ENCODE results near the gene TYW1B.
"Not testable (repeated sequence)": the region's sequence is repeated elsewhere in the genome, so short reads cannot be mapped to it uniquely, and the experiment has no call there.

Gene TYW1B, protein sequence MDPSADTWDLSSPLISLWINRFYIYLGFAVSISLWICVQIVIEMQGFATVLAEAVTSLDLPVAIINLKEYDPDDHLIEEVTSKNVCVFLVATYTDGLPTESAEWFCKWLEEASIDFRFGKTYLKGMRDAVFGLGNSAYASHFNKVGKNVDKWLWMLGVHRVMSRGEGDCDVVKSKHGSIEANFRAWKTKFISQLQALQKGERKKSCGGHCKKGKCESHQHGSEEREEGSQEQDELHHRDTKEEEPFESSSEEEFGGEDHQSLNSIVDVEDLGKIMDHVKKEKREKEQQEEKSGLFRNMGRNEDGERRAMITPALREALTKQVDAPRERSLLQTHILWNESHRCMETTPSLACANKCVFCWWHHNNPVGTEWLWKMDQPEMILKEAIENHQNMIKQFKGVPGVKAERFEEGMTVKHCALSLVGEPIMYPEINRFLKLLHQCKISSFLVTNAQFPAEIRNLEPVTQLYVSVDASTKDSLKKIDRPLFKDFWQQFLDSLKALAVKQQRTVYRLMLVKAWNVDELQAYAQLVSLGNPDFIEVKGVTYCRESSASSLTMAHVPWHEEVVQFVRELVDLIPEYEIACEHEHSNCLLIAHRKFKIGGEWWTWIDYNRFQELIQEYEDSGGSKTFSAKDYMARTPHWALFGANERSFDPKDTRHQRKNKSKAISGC

GRCh38 chr7:72827839-72828591 lies at the start of gene TYW1B:
TSS of gene TYW1B (minus strand) at chr7:72828200. CDS start at chr7:72828075, 125 bp downstream.
- Histone ChIP-seq H3K27ac (ENCODE audit: low read depth, low read length) (peak within 1 kb of the TSS; percentile 68), H3K4me3 (ENCODE audit: low read length) (peak within 1 kb of the TSS; percentile 82), H3K9ac (ENCODE audit: low read length) (peak within 1 kb of the TSS; percentile 38)
- H3K36me3 ChIP-seq (ENCODE audit: control insufficient read depth, insufficient read depth, low read length); H3K27me3 ChIP-seq (ENCODE audit: control insufficient read depth, insufficient read depth, low read length); H3K4me1 ChIP-seq (ENCODE audit: control insufficient read depth, insufficient read depth, low read length): not testable (repeated sequence)

GRCh38 chr7:72867591-72867990 lies 39.6 kb upstream of the TYW1B start:
- not testable (repeated sequence) for H3K36me3 ChIP-seq (ENCODE audit: control insufficient read depth, insufficient read depth, low read length); H3K4me1 ChIP-seq (ENCODE audit: control insufficient read depth, insufficient read depth, low read length); H3K27ac ChIP-seq (ENCODE audit: low read depth, low read length); H3K4me3 ChIP-seq (ENCODE audit: low read length); H3K27me3 ChIP-seq (ENCODE audit: control insufficient read depth, insufficient read depth, low read length); H3K9ac ChIP-seq (ENCODE audit: low read length)

DNA sequence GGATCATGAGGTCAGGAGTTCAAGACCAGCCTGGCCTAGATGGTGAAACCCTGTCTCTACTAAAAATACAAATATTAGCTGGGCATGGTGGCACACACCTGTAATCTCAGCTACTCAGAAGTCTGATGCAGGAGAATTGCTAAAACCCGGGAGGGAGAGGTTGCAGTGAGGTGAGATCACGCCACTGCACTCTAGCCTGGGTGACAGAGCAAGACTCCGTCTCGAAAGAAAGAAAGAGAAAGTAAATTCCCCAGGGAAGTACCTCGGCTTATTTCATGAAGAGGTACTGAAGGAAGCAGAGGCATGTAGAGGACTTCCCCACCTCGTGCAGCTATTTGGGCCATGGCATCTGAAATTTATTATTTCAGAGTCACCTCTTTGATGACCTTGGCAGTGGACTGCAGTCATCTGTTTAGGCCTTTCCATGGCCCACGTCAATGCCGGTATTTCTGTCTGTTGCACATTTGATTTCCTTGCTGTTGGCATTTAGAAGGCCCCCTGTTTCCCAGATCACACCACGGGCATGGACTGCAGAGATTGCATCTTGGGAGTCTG lies 30.9 kb upstream of the TYW1B start:
- H3K9ac ChIP-seq (ENCODE audit: low read length); H3K36me3 ChIP-seq (ENCODE audit: control insufficient read depth, insufficient read depth, low read length); H3K4me1 ChIP-seq (ENCODE audit: control insufficient read depth, insufficient read depth, low read length); H3K27ac ChIP-seq (ENCODE audit: low read depth, low read length); H3K4me3 ChIP-seq (ENCODE audit: low read length); H3K27me3 ChIP-seq (ENCODE audit: control insufficient read depth, insufficient read depth, low read length): not testable (repeated sequence)

DNA sequence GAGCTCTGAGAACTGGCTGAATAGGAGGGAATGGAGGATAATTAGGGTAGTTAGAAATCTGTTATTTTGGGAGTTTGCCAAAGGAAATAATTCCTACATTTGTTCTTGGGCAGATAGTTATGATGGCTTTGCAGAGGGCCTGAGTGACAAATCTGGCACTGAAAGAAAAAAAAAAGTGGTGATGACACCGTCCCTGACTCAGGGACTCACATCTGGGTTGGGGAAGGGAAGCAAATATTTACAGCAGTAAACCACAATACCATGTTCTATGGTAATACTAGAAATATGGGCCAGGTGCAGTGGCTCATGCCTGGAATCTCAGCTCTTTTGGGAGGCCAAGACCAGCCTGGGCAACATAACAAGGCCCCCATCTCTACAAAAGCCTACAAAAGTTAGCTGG lies 29.9 kb upstream of the TYW1B start:
- not testable (repeated sequence) for H3K27ac ChIP-seq (ENCODE audit: low read depth, low read length); H3K4me3 ChIP-seq (ENCODE audit: low read length); H3K9ac ChIP-seq (ENCODE audit: low read length); H3K27me3 ChIP-seq (ENCODE audit: control insufficient read depth, insufficient read depth, low read length); H3K4me1 ChIP-seq (ENCODE audit: control insufficient read depth, insufficient read depth, low read length); H3K36me3 ChIP-seq (ENCODE audit: control insufficient read depth, insufficient read depth, low read length)

- H3K36me3 ChIP-seq (ENCODE audit: control insufficient read depth, insufficient read depth, low read length); H3K9ac ChIP-seq (ENCODE audit: low read length); H3K4me3 ChIP-seq (ENCODE audit: low read length); H3K27me3 ChIP-seq (ENCODE audit: control insufficient read depth, insufficient read depth, low read length); H3K27ac ChIP-seq (ENCODE audit: low read depth, low read length); H3K4me1 ChIP-seq (ENCODE audit: control insufficient read depth, insufficient read depth, low read length): not testable (repeated sequence)
Measured at GRCh38 chr7:72855261-72855660, 27.3 kb upstream of the TYW1B start.

- H3K4me1 ChIP-seq (ENCODE audit: control insufficient read depth, insufficient read depth, low read length); H3K27me3 ChIP-seq (ENCODE audit: control insufficient read depth, insufficient read depth, low read length); H3K9ac ChIP-seq (ENCODE audit: low read length); H3K4me3 ChIP-seq (ENCODE audit: low read length); H3K36me3 ChIP-seq (ENCODE audit: control insufficient read depth, insufficient read depth, low read length); H3K27ac ChIP-seq (ENCODE audit: low read depth, low read length): not testable (repeated sequence)
Measured at GRCh38 chr7:72852937-72853336, 24.9 kb upstream of the TYW1B start.

- H3K27me3 ChIP-seq (ENCODE audit: control insufficient read depth, insufficient read depth, low read length); H3K4me1 ChIP-seq (ENCODE audit: control insufficient read depth, insufficient read depth, low read length); H3K36me3 ChIP-seq (ENCODE audit: control insufficient read depth, insufficient read depth, low read length); H3K9ac ChIP-seq (ENCODE audit: low read length); H3K27ac ChIP-seq (ENCODE audit: low read depth, low read length); H3K4me3 ChIP-seq (ENCODE audit: low read length): not testable (repeated sequence)
Measured at GRCh38 chr7:72850746-72851145, 22.7 kb upstream of the TYW1B start.

DNA sequence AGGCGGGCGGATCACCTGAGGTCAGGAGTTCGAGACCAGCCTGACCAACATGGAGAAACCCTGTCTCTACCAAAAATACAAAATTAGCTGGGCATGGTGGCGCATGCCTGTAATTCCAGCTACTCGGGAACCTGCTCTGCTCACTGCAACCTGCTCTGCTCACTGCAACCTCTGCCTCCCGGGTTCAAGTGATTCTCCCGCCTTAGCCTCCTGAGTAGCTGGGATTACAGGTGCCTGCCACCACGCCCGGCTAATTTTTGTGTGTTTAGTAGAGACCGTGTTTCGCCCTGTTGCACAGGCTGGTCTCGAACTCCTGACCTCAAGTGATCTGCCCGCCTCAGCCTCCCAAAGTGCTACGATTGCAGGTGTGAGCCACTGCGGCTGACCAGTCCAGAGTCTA lies 16.1 kb upstream of the TYW1B start:
- H3K4me3 ChIP-seq (ENCODE audit: low read length); H3K27ac ChIP-seq (ENCODE audit: low read depth, low read length); H3K4me1 ChIP-seq (ENCODE audit: control insufficient read depth, insufficient read depth, low read length); H3K9ac ChIP-seq (ENCODE audit: low read length); H3K36me3 ChIP-seq (ENCODE audit: control insufficient read depth, insufficient read depth, low read length); H3K27me3 ChIP-seq (ENCODE audit: control insufficient read depth, insufficient read depth, low read length): not testable (repeated sequence)

- H3K4me1 ChIP-seq (ENCODE audit: control insufficient read depth, insufficient read depth, low read length); H3K9ac ChIP-seq (ENCODE audit: low read length); H3K4me3 ChIP-seq (ENCODE audit: low read length); H3K27me3 ChIP-seq (ENCODE audit: control insufficient read depth, insufficient read depth, low read length); H3K36me3 ChIP-seq (ENCODE audit: control insufficient read depth, insufficient read depth, low read length); H3K27ac ChIP-seq (ENCODE audit: low read depth, low read length): not testable (repeated sequence)
Measured at GRCh38 chr7:72843166-72843565, 15.2 kb upstream of the TYW1B start.

- H3K36me3 ChIP-seq (ENCODE audit: control insufficient read depth, insufficient read depth, low read length); H3K27ac ChIP-seq (ENCODE audit: low read depth, low read length); H3K9ac ChIP-seq (ENCODE audit: low read length); H3K4me3 ChIP-seq (ENCODE audit: low read length); H3K27me3 ChIP-seq (ENCODE audit: control insufficient read depth, insufficient read depth, low read length); H3K4me1 ChIP-seq (ENCODE audit: control insufficient read depth, insufficient read depth, low read length): not testable (repeated sequence)
Measured at GRCh38 chr7:72840966-72841511, 13.0 kb upstream of the TYW1B start.

DNA sequence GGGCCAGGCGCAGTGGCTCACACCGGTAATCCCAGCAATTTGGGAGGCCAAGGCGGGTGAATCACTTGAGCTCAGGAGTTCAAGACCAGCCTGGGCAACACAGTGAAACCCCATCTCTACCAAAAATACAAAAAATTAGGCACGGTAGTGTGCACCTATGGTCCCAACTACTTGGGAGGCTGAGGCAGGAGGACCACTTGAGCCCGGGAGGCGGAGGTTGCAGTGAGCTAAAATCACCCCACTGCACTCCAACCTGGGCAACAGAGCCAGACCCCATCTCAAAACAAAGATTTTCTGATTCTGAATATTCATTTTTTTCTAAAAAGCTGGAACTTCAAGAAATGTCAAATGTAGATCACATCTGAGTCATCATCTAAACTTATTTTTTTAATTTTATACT lies 10.3 kb upstream of the TYW1B start:
- not testable (repeated sequence) for H3K4me3 ChIP-seq (ENCODE audit: low read length); H3K4me1 ChIP-seq (ENCODE audit: control insufficient read depth, insufficient read depth, low read length); H3K27me3 ChIP-seq (ENCODE audit: control insufficient read depth, insufficient read depth, low read length); H3K27ac ChIP-seq (ENCODE audit: low read depth, low read length); H3K9ac ChIP-seq (ENCODE audit: low read length); H3K36me3 ChIP-seq (ENCODE audit: control insufficient read depth, insufficient read depth, low read length)

GRCh38 chr7:72837291-72837690 lies 9.3 kb upstream of the TYW1B start:
- not testable (repeated sequence) for H3K9ac ChIP-seq (ENCODE audit: low read length); H3K4me1 ChIP-seq (ENCODE audit: control insufficient read depth, insufficient read depth, low read length); H3K27me3 ChIP-seq (ENCODE audit: control insufficient read depth, insufficient read depth, low read length); H3K4me3 ChIP-seq (ENCODE audit: low read length); H3K27ac ChIP-seq (ENCODE audit: low read depth, low read length); H3K36me3 ChIP-seq (ENCODE audit: control insufficient read depth, insufficient read depth, low read length)

All from rectal smooth muscle tissue (tissue), 1 donor.